SK-N-SH (cell line): Measurements from ENCODE around the gene HSPBP1.

Experiments
- CHD2 ChIP-seq: fragments of 150-350 bp; IDR thresholded peaks from 2 replicates; pipeline ENCODE4 v1.6.1; 2018; ENCODE audit warnings: low read length; ENCODE audit not compliant: partially characterized antibody
- EP300 ChIP-seq, 2 experiments: IDR thresholded peaks; 2 replicates each; pipeline versions ENCODE4 v1.4.0 to v1.6.1; 2012; ENCODE audit warnings: borderline replicate concordance in 1 of 2, low read depth in 1 of 2, low read length in 1 of 2
- EZH2phosphoT487 ChIP-seq: fragments of 200-600 bp; sonication (generic); IDR thresholded peaks from 2 replicates; pipeline ENCODE4 v1.6.1; 2017; ENCODE audit warnings: low read depth, mixed run types, mild to moderate bottlenecking, antibody characterized with exemption, moderate library complexity, borderline replicate concordance
- JUND ChIP-seq: IDR thresholded peaks from 2 replicates; pipeline ENCODE4 v1.4.0; 2012
- MAX ChIP-seq: IDR thresholded peaks from 2 replicates; pipeline ENCODE4 v1.4.0; 2012; ENCODE audit warnings: low read depth
- MEF2A ChIP-seq: IDR thresholded peaks from 2 replicates; pipeline ENCODE4 v1.4.0; 2012; ENCODE audit warnings: low read depth, borderline replicate concordance
- POLR2AphosphoS5 ChIP-seq: IDR thresholded peaks from 2 replicates; pipeline ENCODE4 v1.6.1; 2012; ENCODE audit warnings: low read depth, low read length
- RAD21 ChIP-seq: IDR thresholded peaks from 2 replicates; pipeline ENCODE4 v1.6.1; 2012; ENCODE audit warnings: mild to moderate bottlenecking, low read length
- RFX5 ChIP-seq: IDR thresholded peaks from 2 replicates; pipeline ENCODE4 v1.6.1; 2012; ENCODE audit warnings: mild to moderate bottlenecking, improper control_type of control experiment, low read length
- SMC3 ChIP-seq: IDR thresholded peaks from 2 replicates; pipeline ENCODE4 v1.6.1; 2012; ENCODE audit warnings: low read depth, low read length, improper control_type of control experiment
- TAF1 ChIP-seq: IDR thresholded peaks from 2 replicates; pipeline ENCODE4 v1.6.1; 2012; ENCODE audit warnings: low read depth, mild to moderate bottlenecking, low read length, moderate library complexity, borderline replicate concordance
- TEAD4 ChIP-seq: IDR thresholded peaks from 2 replicates; pipeline ENCODE4 v1.4.0; 2012; ENCODE audit warnings: mild to moderate bottlenecking, borderline replicate concordance; ENCODE audit not compliant: insufficient read depth
- TF ChIP-seq, protein P1 (sequence below): fragments of 200-600 bp; sonication (generic); IDR thresholded peaks from 2 replicates; pipeline ENCODE4 v1.6.1; 2017; ENCODE audit warnings: antibody characterized with exemption, mild to moderate bottlenecking, moderate library complexity
- TF ChIP-seq, protein P2 (sequence below): IDR thresholded peaks from 2 replicates; pipeline ENCODE4; 2012

DNA sequence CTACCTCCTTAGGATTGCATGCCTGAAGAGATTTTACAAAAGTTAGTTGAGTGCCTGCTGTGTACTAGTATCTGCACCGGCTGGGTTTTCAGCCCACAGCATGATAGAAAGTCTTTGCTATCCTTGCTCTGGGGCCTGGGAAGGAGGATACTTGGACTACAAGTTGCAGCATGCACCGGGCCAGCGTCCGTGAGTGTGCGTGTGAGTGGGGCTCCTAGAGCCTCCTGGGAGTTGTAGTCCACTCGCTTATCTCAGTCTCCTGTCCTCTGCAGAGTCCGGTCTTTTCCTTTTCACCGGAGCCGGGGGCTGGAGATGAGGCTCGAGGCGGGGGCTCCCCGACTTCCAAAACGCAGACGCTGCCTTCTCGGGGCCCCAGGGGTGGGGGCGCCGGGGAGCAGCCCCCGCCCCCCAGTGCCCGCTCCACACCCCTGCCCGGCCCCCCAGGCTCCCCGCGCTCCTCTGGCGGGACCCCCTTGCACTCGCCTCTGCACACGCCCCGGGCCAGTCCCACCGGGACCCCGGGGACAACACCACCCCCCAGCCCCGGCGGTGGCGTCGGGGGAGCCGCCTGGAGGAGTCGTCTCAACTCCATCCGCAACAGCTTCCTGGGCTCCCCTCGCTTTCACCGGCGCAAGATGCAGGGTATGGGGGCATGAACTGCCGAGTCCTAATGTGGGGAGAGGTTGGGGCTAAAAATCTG is 24.5 kb upstream of the HSPBP1 start:
- TF ChIP-seq MEF2A (no peak), POLR2AphosphoS5 (no peak), TAF1 (no peak), MAX (no peak), RFX5 (no peak), CHD2 (no peak), EP300 (IDR thresholded peaks at IDR 0.05; ENCODE audit: borderline replicate concordance in 1 of 2, low read depth in 1 of 2, low read length in 1 of 2) (no peak), JUND (no peak), RAD21 (no peak), SMC3 (no peak), TEAD4 (no peak), EZH2phosphoT487 (no peak)
- TF ChIP-seq, protein P1, sequence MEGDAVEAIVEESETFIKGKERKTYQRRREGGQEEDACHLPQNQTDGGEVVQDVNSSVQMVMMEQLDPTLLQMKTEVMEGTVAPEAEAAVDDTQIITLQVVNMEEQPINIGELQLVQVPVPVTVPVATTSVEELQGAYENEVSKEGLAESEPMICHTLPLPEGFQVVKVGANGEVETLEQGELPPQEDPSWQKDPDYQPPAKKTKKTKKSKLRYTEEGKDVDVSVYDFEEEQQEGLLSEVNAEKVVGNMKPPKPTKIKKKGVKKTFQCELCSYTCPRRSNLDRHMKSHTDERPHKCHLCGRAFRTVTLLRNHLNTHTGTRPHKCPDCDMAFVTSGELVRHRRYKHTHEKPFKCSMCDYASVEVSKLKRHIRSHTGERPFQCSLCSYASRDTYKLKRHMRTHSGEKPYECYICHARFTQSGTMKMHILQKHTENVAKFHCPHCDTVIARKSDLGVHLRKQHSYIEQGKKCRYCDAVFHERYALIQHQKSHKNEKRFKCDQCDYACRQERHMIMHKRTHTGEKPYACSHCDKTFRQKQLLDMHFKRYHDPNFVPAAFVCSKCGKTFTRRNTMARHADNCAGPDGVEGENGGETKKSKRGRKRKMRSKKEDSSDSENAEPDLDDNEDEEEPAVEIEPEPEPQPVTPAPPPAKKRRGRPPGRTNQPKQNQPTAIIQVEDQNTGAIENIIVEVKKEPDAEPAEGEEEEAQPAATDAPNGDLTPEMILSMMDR = no peak
- TF ChIP-seq, protein P2, sequence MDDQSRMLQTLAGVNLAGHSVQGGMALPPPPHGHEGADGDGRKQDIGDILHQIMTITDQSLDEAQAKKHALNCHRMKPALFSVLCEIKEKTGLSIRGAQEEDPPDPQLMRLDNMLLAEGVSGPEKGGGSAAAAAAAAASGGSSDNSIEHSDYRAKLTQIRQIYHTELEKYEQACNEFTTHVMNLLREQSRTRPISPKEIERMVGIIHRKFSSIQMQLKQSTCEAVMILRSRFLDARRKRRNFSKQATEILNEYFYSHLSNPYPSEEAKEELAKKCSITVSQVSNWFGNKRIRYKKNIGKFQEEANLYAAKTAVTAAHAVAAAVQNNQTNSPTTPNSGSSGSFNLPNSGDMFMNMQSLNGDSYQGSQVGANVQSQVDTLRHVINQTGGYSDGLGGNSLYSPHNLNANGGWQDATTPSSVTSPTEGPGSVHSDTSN = no peak
